ENCODE data around the gene CNDP2.

CNDP2 gene

DNA sequence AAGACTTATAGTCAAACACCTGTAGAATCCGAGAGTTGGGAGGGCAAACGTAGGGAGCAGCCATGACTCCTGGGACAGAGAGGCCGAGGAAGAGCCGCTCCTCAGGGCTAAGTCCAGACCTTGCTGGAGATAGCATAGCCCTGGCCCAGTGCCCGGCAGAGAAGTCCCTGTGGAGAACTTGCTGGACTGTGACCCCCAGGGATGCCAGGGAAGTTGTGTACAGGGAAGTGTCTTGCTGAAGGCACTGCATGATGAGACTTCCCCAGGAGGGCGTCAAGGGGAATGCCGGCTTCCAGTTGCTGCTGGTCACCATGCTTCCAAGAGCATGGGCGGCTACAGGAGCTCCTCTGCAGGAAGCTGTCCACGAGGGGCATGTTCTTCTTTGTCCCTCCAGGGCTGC lies 29.6 kb downstream of the CNDP2 start:
- no peak overlapping the region for H3K4me3 ChIP-seq (ENCODE audit: control insufficient read depth, low read depth, low read length)
- no peak for DNase-seq (ENCODE audit: low read depth)
- TF ChIP-seq, protein P1, sequence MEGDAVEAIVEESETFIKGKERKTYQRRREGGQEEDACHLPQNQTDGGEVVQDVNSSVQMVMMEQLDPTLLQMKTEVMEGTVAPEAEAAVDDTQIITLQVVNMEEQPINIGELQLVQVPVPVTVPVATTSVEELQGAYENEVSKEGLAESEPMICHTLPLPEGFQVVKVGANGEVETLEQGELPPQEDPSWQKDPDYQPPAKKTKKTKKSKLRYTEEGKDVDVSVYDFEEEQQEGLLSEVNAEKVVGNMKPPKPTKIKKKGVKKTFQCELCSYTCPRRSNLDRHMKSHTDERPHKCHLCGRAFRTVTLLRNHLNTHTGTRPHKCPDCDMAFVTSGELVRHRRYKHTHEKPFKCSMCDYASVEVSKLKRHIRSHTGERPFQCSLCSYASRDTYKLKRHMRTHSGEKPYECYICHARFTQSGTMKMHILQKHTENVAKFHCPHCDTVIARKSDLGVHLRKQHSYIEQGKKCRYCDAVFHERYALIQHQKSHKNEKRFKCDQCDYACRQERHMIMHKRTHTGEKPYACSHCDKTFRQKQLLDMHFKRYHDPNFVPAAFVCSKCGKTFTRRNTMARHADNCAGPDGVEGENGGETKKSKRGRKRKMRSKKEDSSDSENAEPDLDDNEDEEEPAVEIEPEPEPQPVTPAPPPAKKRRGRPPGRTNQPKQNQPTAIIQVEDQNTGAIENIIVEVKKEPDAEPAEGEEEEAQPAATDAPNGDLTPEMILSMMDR (IDR thresholded peaks at IDR 0.05; ENCODE audit: control insufficient read depth, insufficient read depth, low read depth, low read length, missing control alignments), result no peak

DNA sequence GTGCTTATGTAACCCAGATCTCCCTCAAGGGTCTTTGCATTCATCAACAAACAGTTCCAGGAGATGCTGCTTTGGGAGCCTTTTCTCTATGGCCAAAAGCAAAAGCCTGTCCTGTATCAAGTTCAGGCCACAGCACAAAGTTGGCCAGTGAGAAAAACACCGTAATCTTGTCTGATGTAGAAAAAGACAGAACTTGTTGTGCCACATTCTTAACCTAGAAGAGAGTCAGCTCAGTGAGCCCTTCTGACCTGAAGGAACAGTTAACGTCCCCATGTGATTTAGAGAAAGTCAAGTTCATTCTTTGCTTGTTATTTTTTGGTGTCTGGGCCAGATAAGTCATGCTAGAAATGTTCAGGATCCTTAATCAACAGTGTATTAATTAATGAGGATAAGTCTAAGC lies 30.3 kb downstream of the CNDP2 start:
- TF ChIP-seq, protein P1 (IDR thresholded peaks at IDR 0.05; ENCODE audit: control insufficient read depth, insufficient read depth, low read depth, low read length, missing control alignments), result no peak
- H3K4me3 ChIP-seq (ENCODE audit: control insufficient read depth, low read depth, low read length), result no peak overlapping the region
- DNase-seq (ENCODE audit: low read depth), result no peak

DNA sequence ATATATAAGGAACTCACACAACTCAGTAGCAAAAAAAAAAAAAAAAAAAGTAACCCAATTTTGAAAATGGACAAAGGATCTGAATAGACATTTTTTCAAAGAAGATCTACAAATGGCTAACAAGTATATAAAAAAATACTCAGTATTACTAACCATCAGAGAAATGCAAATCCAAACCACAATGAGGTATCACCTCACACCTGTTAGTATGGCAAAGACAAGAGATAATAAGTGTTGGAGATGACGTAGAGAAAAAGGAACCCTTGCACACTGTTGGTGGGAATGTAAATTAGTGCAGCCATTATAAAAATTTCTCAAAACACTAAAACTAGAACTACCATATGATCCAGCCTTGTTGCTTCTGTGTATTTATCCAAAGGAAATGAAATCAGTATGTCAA lies 32.3 kb downstream of the CNDP2 start:
- no peak overlapping the region for H3K4me3 ChIP-seq (ENCODE audit: control insufficient read depth, low read depth, low read length)
- no peak for DNase-seq (ENCODE audit: low read depth)
- TF ChIP-seq, protein P1 (IDR thresholded peaks at IDR 0.05; ENCODE audit: control insufficient read depth, insufficient read depth, low read depth, low read length, missing control alignments), result no peak

DNA sequence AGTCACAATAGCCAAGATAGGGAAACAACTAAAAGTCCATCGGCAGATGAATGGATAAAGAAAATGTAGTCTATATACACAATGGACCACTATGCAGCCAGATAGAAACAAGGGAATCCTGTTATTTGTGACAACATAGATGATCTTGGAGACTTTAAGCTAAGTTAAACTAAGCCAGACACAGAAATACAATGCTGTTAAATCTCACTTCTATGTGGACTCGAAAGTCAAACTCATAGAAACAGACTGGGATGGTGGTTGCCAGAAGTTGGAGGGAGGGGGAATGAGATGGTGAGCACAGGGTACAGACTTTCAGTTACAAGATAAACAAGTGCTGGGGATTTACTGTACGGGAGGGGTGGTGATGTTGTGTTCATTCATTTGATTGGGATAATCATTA lies 32.8 kb downstream of the CNDP2 start:
- H3K4me3 ChIP-seq (ENCODE audit: control insufficient read depth, low read depth, low read length), result no peak overlapping the region
- TF ChIP-seq, protein P1 (IDR thresholded peaks at IDR 0.05; ENCODE audit: control insufficient read depth, insufficient read depth, low read depth, low read length, missing control alignments), result no peak
- DNase-seq (ENCODE audit: low read depth), result no peak

DNA sequence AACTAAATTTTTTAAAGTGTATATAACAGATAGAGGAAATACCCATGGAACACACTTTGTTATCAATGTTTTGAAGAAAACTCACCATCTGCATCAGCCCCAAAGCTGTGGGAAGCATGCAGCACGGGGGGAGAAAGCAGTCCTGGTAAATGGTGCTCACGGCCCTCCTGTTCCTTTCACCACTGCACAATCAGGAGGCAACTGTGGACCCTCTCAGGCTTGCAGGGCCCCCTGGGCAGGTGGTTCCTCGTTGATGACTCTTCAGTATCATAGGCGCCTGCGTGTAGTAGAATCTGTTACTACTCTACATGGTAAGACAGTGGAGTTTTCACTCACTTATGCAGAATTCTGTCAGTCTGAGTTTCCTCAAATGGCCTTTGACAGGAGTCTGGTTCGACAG lies 33.2 kb downstream of the CNDP2 start:
- no peak overlapping the region for H3K4me3 ChIP-seq (ENCODE audit: control insufficient read depth, low read depth, low read length)
- no peak for DNase-seq (ENCODE audit: low read depth)
- TF ChIP-seq, protein P1 (IDR thresholded peaks at IDR 0.05; ENCODE audit: control insufficient read depth, insufficient read depth, low read depth, low read length, missing control alignments), result no peak

DNA sequence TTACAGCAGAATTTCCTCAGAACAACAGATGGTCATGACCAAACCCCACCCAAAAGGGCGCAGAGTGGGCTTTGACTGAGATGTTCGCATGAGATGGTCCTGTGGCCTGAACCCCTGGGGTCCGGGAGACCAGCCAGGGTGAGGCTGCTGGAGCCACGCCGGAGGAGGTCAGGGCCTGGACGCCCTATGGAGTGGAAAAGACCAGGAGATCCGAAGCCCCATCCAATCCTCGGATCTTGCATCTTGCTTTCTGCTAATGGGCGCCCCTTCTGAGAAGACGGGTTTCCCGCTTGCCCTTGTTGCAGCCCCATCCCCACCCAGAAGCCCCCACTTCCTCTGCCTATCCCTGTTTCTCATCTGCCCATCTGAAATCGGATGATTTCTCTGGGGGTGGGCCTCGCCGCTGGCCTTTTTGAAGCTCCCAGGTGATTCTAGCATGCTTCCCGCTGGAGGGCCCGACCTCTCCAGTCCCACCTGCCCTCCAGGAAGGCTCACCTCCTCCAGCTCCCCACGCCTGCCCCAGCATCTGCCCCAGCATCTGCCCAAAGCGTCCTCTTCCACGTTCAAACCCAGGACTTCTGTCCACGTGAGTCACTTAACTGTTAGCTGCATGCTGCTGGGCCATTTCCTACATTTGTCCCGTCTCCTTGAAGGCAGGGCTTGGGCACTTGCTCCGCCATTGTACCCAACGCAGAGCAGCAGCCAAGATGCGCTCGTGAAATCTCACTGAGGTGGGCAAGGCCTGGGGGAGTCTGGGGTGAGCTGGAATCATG lies 33.8 kb downstream of the CNDP2 start:
- DNase-seq (ENCODE audit: low read depth), result no peak
- TF ChIP-seq, protein P1 (IDR thresholded peaks at IDR 0.05; ENCODE audit: control insufficient read depth, insufficient read depth, low read depth, low read length, missing control alignments), result no peak
- H3K4me3 ChIP-seq (ENCODE audit: control insufficient read depth, low read depth, low read length), result no peak overlapping the region

DNA sequence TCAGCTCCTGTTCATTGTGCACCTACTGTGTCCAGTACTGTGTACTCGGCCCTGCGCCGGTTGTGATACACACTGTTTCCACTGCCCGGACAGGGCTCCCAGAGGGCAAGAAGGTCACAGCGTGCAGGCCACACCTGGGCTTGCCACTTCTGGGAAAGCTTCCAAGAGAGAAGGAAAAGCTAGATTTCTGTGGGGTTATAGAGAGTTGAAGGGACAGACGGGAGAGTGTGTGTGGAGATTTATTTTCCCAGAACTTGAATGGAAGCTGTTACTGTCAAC lies 34.4 kb downstream of the CNDP2 start:
- TF ChIP-seq, protein P1 (IDR thresholded peaks at IDR 0.05; ENCODE audit: control insufficient read depth, insufficient read depth, low read depth, low read length, missing control alignments), result no peak
- DNase-seq (ENCODE audit: low read depth), result no peak
- H3K4me3 ChIP-seq (ENCODE audit: control insufficient read depth, low read depth, low read length), result no peak overlapping the region

All from AG09309 (cell line).